Neural cell (in vitro differentiated cells): ENCODE measurements around the gene RANBP10.

Source experiments
- CTCF ChIP-seq: fragments of 450-650 bp; IDR thresholded peaks from 2 replicates; pipeline ENCODE4 v1.5.1; 2014; ENCODE audit warnings: antibody characterized with exemption, mild to moderate bottlenecking, moderate library complexity; ENCODE audit not compliant: poor library complexity, severe bottlenecking
- POLR2AphosphoS5 ChIP-seq: IDR thresholded peaks from 2 replicates; pipeline ENCODE4 v1.6.1; 2012
- SMC3 ChIP-seq: fragments of 450-650 bp; conservative IDR thresholded peaks from 2 replicates; pipeline ENCODE4 v1.6.1; 2014; ENCODE audit warnings: antibody characterized with exemption, mild to moderate bottlenecking, moderate library complexity; ENCODE audit not compliant: poor library complexity

- no peak for TF ChIP-seq CTCF
- TF ChIP-seq SMC3: no peak
- no peak for TF ChIP-seq POLR2AphosphoS5
Measured at GRCh38 chr16:67814567-67814966, 8.2 kb upstream of the RANBP10 start.
